SK-N-SH (cell line): ENCODE data around the gene ATXN2. TPM values are rescaled to one million over a fixed set of nuclear protein-coding genes. Genes with fewer than 3 reads are reported as not detected.

Experiments used
- CTCF ChIA-PET: fragments of 300-600, 350-600 bp; formaldehyde crosslinking; extraction: SDS; loops from one replicate; lab custom pipeline; 2021; lab: Yijun Ruan, JAX
- POLR2A ChIA-PET: fragments of 350-600 bp; sonication (Branson Sonifier 250); formaldehyde crosslinking; extraction: SDS; loops from one replicate; lab custom pipeline; 2020; ENCODE audit warnings: antibody characterized with exemption, inconsistent platforms; lab: Yijun Ruan, JAX
- DNase-seq: peaks from one replicate; pipeline ENCODE4 v3.0.0; 2012
- H2AFZ ChIP-seq: fragments of 200-600 bp; sonication (generic); 2 replicates; pipeline ENCODE4 v1.8.1; 2016; ENCODE audit warnings: antibody characterized with exemption, mild to moderate bottlenecking, low read depth
- H3F3A ChIP-seq: fragments of 200-600 bp; sonication (generic); replicated peaks from 2 replicates; pipeline ENCODE3; 2016; ENCODE audit warnings: antibody characterized with exemption, mild to moderate bottlenecking; ENCODE audit not compliant: insufficient read depth
- H3K27ac ChIP-seq, 2 experiments: fragments of 200-500 bp in 1 of 2; fragments of 200-600 bp in 1 of 2; sonication (Bioruptor generic) in 1 of 2; sonication (generic), shearing (Covaris generic) in 1 of 2; 2 replicates each; pipeline versions ENCODE4 v1.5.1 to v1.6.1; 2014 to 2016; ENCODE audit warnings: low read depth in 2 of 2, inconsistent platforms in 1 of 2, low read length in 1 of 2, mild to moderate bottlenecking in 1 of 2, mixed read lengths in 1 of 2
- H3K27me3 ChIP-seq: fragments of 200-600 bp; sonication (generic), shearing (Covaris generic); 2 replicates; pipeline ENCODE4 v1.6.1; 2016; ENCODE audit warnings: mixed run types; ENCODE audit not compliant: insufficient read depth
- H3K36me3 ChIP-seq, 2 experiments: fragments of 200-500 bp in 1 of 2; fragments of 200-600 bp in 1 of 2; sonication (Bioruptor generic) in 1 of 2; sonication (generic) in 1 of 2; replicated peaks in 1 of 2; 2 replicates each; pipeline versions ENCODE3 to v1.5.1; 2014 to 2016; ENCODE audit warnings: low read length in 1 of 2, mild to moderate bottlenecking in 1 of 2; ENCODE audit not compliant: insufficient read depth in 2 of 2, control insufficient read depth in 1 of 2
- H3K4me1 ChIP-seq, 2 experiments: fragments of 200-500 bp in 1 of 2; fragments of 200-600 bp in 1 of 2; sonication (Bioruptor generic) in 1 of 2; sonication (generic), shearing (Covaris generic) in 1 of 2; 2 replicates each; pipeline versions ENCODE4 v1.5.1 to v1.6.1; 2014 to 2016; ENCODE audit warnings: low read depth in 1 of 2, low read length in 1 of 2, mixed run types in 1 of 2; ENCODE audit not compliant: insufficient read depth in 2 of 2, control insufficient read depth in 1 of 2
- H3K4me2 ChIP-seq: fragments of 200-600 bp; sonication (generic), shearing (Covaris generic); 2 replicates; pipeline ENCODE4 v1.6.1; 2017; ENCODE audit warnings: mixed run types
- H3K4me3 ChIP-seq, 2 experiments: fragments of 200-500 bp in 1 of 2; fragments of 200-600 bp in 1 of 2; sonication (Bioruptor generic) in 1 of 2; sonication (generic), shearing (Covaris generic) in 1 of 2; 2 replicates each; pipeline versions ENCODE4 v1.5.1 to v1.8.1; 2014 to 2016; ENCODE audit warnings: low read depth in 2 of 2, inconsistent platforms in 1 of 2, low read length in 1 of 2, mild to moderate bottlenecking in 1 of 2, mixed read lengths in 1 of 2, moderate library complexity in 1 of 2
- H3K79me2 ChIP-seq: fragments of 200-600 bp; sonication (generic); 2 replicates; pipeline ENCODE4 v1.8.1; 2017; ENCODE audit warnings: mild to moderate bottlenecking; ENCODE audit not compliant: insufficient read depth
- H3K9ac ChIP-seq: fragments of 200-600 bp; sonication (generic); 2 replicates; pipeline ENCODE4 v1.6.1; 2017; ENCODE audit warnings: mixed run types
- H3K9me2 ChIP-seq: fragments of 200-600 bp; sonication (generic); 2 replicates; pipeline ENCODE4 v1.6.1; 2017; ENCODE audit warnings: mixed run types
- H3K9me3 ChIP-seq: fragments of 200-600 bp; sonication (generic); 2 replicates; pipeline ENCODE4 v1.6.1; 2017; ENCODE audit warnings: mixed run types, mild to moderate bottlenecking, moderate library complexity
- H4K20me1 ChIP-seq: fragments of 200-600 bp; sonication (generic); 2 replicates; pipeline ENCODE4 v1.6.1; 2017; ENCODE audit warnings: mild to moderate bottlenecking, mixed run types; ENCODE audit not compliant: insufficient read depth
- CHD2 ChIP-seq: fragments of 150-350 bp; IDR thresholded peaks from 2 replicates; pipeline ENCODE4 v1.6.1; 2018; ENCODE audit warnings: low read length; ENCODE audit not compliant: partially characterized antibody
- ELF1 ChIP-seq: IDR thresholded peaks from 2 replicates; pipeline ENCODE4 v1.4.0; 2012
- EP300 ChIP-seq, 2 experiments: IDR thresholded peaks; 2 replicates each; pipeline versions ENCODE4 v1.4.0 to v1.6.1; 2012; ENCODE audit warnings: borderline replicate concordance in 1 of 2, low read depth in 1 of 2, low read length in 1 of 2
- EZH2phosphoT487 ChIP-seq: fragments of 200-600 bp; sonication (generic); IDR thresholded peaks from 2 replicates; pipeline ENCODE4 v1.6.1; 2017; ENCODE audit warnings: low read depth, mixed run types, mild to moderate bottlenecking, antibody characterized with exemption, moderate library complexity, borderline replicate concordance
- FOXJ3 ChIP-seq: sonication (generic); formaldehyde crosslinking; IDR thresholded peaks from 2 replicates; pipeline ENCODE4 v1.5.1; 2020; ENCODE audit warnings: mild to moderate bottlenecking, missing genetic modification reagents
- IRF3 ChIP-seq: fragments of 150-350 bp; IDR thresholded peaks from 2 replicates; pipeline ENCODE4 v1.6.1; 2016; ENCODE audit warnings: mild to moderate bottlenecking, low read depth, low read length
- JUND ChIP-seq: IDR thresholded peaks from 2 replicates; pipeline ENCODE4 v1.4.0; 2012
- MAX ChIP-seq: IDR thresholded peaks from 2 replicates; pipeline ENCODE4 v1.4.0; 2012; ENCODE audit warnings: low read depth
- MEF2A ChIP-seq: IDR thresholded peaks from 2 replicates; pipeline ENCODE4 v1.4.0; 2012; ENCODE audit warnings: low read depth, borderline replicate concordance
- NFIC ChIP-seq: IDR thresholded peaks from 2 replicates; pipeline ENCODE4 v1.4.0; 2012; ENCODE audit warnings: borderline replicate concordance
- RAD21 ChIP-seq: IDR thresholded peaks from 2 replicates; pipeline ENCODE4 v1.6.1; 2012; ENCODE audit warnings: mild to moderate bottlenecking, low read length
- RFX5 ChIP-seq: IDR thresholded peaks from 2 replicates; pipeline ENCODE4 v1.6.1; 2012; ENCODE audit warnings: mild to moderate bottlenecking, improper control_type of control experiment, low read length
- RXRA ChIP-seq: IDR thresholded peaks from 2 replicates; pipeline ENCODE4 v1.4.0; 2012; ENCODE audit warnings: low read depth, mild to moderate bottlenecking, borderline replicate concordance
- SMC3 ChIP-seq: IDR thresholded peaks from 2 replicates; pipeline ENCODE4 v1.6.1; 2012; ENCODE audit warnings: low read depth, low read length, improper control_type of control experiment
- TAF1 ChIP-seq: IDR thresholded peaks from 2 replicates; pipeline ENCODE4 v1.6.1; 2012; ENCODE audit warnings: low read depth, mild to moderate bottlenecking, low read length, moderate library complexity, borderline replicate concordance
- TEAD4 ChIP-seq: IDR thresholded peaks from 2 replicates; pipeline ENCODE4 v1.4.0; 2012; ENCODE audit warnings: mild to moderate bottlenecking, borderline replicate concordance; ENCODE audit not compliant: insufficient read depth
- YY1 ChIP-seq: IDR thresholded peaks from 2 replicates; pipeline ENCODE4 v1.4.0; 2012; ENCODE audit warnings: low read depth, mild to moderate bottlenecking
- WGBS: methylation state at CpG from one replicate; pipeline ENCODE4 v1.1.6; 2017; ENCODE audit warnings: low lambda C conversion rate; 5-methylcytosine and 5-hydroxymethylcytosine counted together
- polyA plus RNA-seq, 3 experiments: library from polyadenylated mRNA; depleted of rRNA; stranded (reverse); fragments of >200 nt; gene quantifications; 2 replicates each; pipeline ENCODE4 v1.2.3, GENCODE V29; 2012
- TF ChIP-seq, protein P1 (sequence below): fragments of 200-600 bp; sonication (generic); IDR thresholded peaks from 2 replicates; pipeline ENCODE4 v1.6.1; 2017; ENCODE audit warnings: antibody characterized with exemption, mild to moderate bottlenecking, moderate library complexity
- TF ChIP-seq, protein P2 (sequence below): IDR thresholded peaks from 2 replicates; pipeline ENCODE4 v1.4.0; 2012; ENCODE audit warnings: low read depth, borderline replicate concordance

The ATXN2 gene
- polyA plus RNA-seq, 1 of the 3 experiments (the other 2 are of a cell fraction): 35.7 TPM

DNA sequence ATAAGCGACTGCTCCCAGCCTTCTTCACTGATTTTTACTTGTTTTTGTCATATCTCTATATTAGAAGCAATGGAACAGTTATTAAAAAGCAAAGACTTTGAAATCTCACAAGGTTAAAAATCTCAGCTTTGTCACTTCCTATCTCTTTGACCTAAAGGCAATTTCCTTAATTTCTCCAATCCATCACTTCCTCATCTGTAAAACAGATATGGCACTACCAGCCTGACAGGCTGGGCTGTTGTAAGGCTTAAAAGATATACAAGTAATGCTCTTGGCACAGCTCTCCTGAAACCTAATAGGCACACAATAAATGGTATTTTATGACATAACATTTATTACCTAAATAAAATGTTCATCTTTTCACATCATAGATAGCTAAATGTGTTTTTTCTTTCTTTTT is 25.6 kb downstream of the ATXN2 start:
- Histone ChIP-seq H3K4me2 (no peak overlapping the region), H2AFZ (no peak overlapping the region), H3K4me1 (peaks cover 3 to 25% of the 10 kb centered on the region in 2 experiments; a peak in 2 of 4 replicates), H3K27me3 (no peaks in the 10 kb centered on the region), H3K79me2 (peaks cover 99% of the 10 kb centered on the region), H3K36me3 (peaks cover 0 to 6% of the 10 kb centered on the region in 2 experiments), H4K20me1 (peaks cover 67% of the 10 kb centered on the region), H3K9me3 (no peaks in the 10 kb centered on the region), H3K9ac (no peak overlapping the region), H3K27ac (no peak overlapping the region), H3K9me2 (no peaks in the 10 kb centered on the region), H3F3A (peaks cover 30% of the 10 kb centered on the region), H3K4me3 (no peak overlapping the region)
- ChIA-PET CTCF (interaction anchor here (1.9 kb wide), 1 partner anchor 177 kb away, joined by 6 read pairs; no protein-coding TSS in a partner anchor), POLR2A (no interaction called here)
- WGBS: 100% methylated on average over 1 of the region's 1 CpG
- no peak for DNase-seq
- TF ChIP-seq EZH2phosphoT487 (no peak), FOXJ3 (CRISPR knock-in tag) (no peak), SMC3 (no peak), MEF2A (no peak), TAF1 (no peak), RFX5 (no peak), TEAD4 (no peak), NFIC (no peak), CHD2 (no peak), MAX (no peak), RAD21 (no peak), ELF1 (no peak), YY1 (no peak), EP300 (IDR thresholded peaks at IDR 0.05; ENCODE audit: borderline replicate concordance in 1 of 2, low read depth in 1 of 2, low read length in 1 of 2) (no peak), IRF3 (no peak), JUND (no peak), RXRA (no peak)
- TF ChIP-seq, protein P1, sequence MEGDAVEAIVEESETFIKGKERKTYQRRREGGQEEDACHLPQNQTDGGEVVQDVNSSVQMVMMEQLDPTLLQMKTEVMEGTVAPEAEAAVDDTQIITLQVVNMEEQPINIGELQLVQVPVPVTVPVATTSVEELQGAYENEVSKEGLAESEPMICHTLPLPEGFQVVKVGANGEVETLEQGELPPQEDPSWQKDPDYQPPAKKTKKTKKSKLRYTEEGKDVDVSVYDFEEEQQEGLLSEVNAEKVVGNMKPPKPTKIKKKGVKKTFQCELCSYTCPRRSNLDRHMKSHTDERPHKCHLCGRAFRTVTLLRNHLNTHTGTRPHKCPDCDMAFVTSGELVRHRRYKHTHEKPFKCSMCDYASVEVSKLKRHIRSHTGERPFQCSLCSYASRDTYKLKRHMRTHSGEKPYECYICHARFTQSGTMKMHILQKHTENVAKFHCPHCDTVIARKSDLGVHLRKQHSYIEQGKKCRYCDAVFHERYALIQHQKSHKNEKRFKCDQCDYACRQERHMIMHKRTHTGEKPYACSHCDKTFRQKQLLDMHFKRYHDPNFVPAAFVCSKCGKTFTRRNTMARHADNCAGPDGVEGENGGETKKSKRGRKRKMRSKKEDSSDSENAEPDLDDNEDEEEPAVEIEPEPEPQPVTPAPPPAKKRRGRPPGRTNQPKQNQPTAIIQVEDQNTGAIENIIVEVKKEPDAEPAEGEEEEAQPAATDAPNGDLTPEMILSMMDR: no peak
- TF ChIP-seq, protein P2, sequence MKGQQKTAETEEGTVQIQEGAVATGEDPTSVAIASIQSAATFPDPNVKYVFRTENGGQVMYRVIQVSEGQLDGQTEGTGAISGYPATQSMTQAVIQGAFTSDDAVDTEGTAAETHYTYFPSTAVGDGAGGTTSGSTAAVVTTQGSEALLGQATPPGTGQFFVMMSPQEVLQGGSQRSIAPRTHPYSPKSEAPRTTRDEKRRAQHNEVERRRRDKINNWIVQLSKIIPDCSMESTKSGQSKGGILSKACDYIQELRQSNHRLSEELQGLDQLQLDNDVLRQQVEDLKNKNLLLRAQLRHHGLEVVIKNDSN: no peak
